Thoracic aorta (tissue), 2 donors: Measurements from ENCODE around the gene CTSE. TPM values are rescaled to one million over a fixed set of nuclear protein-coding genes. Genes with fewer than 3 reads are reported as not detected.

Experiments used
- ATAC-seq: fragments of 150-250 bp; one replicate; pipeline ENCODE4 v1.8.0; 2017; ENCODE audit warnings: low read depth; ENCODE audit not compliant: insufficient number of reproducible peaks, low FRiP score
- DNase-seq: peaks from one replicate; pipeline ENCODE4 v3.0.0-alpha.2; 2020; ENCODE audit warnings: low spot score
- H3K27ac ChIP-seq, 2 donors: fragments of 200-600 bp; sonication (generic); 1 replicate in 1 of 2; 2 replicates in 1 of 2; pipeline ENCODE4 v1.5.1; 2016; ENCODE audit warnings: mild to moderate bottlenecking in 2 of 2, moderate library complexity in 2 of 2
- H3K27me3 ChIP-seq: fragments of 200-600 bp; sonication (generic); replicated peaks from 2 replicates; pipeline ENCODE4 v1.6.0; 2016; ENCODE audit warnings: mild to moderate bottlenecking; ENCODE audit not compliant: insufficient read depth
- H3K36me3 ChIP-seq: fragments of 200-600 bp; sonication (generic); one replicate; pipeline ENCODE4 v1.5.1; 2016
- H3K4me1 ChIP-seq, 2 donors: fragments of 200-600 bp; sonication (generic); 1 replicate in 1 of 2; 2 replicates in 1 of 2; pipeline versions ENCODE4 v1.5.1 to v1.6.0; 2016; ENCODE audit warnings: low read depth in 2 of 2, mild to moderate bottlenecking in 1 of 2; ENCODE audit not compliant: control insufficient read depth in 1 of 2
- H3K4me3 ChIP-seq: fragments of 200-600 bp; sonication (generic); 2 replicates; pipeline ENCODE4 v1.5.1; 2016; ENCODE audit warnings: mild to moderate bottlenecking
- H3K9me3 ChIP-seq: fragments of 200-600 bp; sonication (generic); 2 replicates; pipeline ENCODE4 v1.5.1; 2016
- total RNA-seq, 2 donors: library from RNA; depleted of rRNA; stranded (reverse); fragments of >200 nt; gene quantifications; one replicate each; pipeline versions ENCODE4 v1.1.0 to v1.2.3, GENCODE V29; 2016
- TF ChIP-seq, protein P1 (sequence below): fragments of 200-600 bp; sonication (generic); IDR thresholded peaks from one replicate; pipeline ENCODE4 v1.5.1; 2019; ENCODE audit warnings: antibody characterized with exemption

CTSE gene
- total RNA-seq, 2 donors from 2014 or later: 22.2 TPM; not detected in 1

DNA sequence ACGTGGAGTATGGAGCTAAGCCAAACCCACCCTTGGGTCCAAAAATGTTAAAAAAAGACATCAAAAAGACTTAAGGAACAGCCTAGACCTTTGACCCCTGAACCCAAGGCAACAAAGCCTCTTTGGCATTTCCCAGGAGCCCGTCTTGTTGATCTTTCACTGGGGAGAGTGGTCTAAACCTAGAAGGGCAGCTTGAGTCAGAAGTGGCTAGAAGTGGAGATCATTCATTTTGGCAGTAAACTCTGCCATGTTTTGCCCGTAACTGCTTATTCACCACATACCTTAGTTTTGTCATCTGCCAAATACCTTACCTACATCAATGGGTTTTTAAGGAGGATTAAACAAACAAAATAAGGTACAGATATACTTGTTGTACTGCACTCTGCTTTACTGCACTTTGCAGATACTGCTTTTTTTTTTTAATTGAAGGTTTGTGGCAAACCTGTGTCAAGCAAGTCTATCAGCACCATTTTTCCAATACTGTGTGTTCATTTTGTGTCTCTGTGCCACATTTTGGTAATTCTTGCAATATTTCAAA lies 1.7 kb upstream of the CTSE start:
- ATAC-seq: no peak

DNA sequence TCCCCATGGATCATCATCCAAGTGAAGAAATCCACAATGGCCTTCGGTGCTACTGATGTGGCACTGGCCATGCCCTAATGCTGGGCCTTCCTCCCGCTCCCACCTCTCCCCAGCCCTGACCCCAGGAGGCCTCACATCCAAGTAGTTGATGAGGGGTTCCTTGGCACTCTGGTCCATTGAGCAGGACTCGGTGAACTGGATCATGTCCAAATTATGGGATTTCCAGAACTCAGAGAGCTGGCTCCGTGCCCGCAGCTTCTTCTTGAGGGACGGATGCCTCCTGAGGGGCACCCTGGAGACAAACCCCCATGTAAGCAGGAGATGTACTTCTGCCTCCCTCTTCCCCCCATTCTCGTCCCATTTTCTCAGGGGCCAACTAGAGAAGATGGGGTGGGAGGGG lies 929 bp downstream of the CTSE start:
- H3K36me3 ChIP-seq: no peaks in the 10 kb centered on the region
- TF ChIP-seq, protein P1, sequence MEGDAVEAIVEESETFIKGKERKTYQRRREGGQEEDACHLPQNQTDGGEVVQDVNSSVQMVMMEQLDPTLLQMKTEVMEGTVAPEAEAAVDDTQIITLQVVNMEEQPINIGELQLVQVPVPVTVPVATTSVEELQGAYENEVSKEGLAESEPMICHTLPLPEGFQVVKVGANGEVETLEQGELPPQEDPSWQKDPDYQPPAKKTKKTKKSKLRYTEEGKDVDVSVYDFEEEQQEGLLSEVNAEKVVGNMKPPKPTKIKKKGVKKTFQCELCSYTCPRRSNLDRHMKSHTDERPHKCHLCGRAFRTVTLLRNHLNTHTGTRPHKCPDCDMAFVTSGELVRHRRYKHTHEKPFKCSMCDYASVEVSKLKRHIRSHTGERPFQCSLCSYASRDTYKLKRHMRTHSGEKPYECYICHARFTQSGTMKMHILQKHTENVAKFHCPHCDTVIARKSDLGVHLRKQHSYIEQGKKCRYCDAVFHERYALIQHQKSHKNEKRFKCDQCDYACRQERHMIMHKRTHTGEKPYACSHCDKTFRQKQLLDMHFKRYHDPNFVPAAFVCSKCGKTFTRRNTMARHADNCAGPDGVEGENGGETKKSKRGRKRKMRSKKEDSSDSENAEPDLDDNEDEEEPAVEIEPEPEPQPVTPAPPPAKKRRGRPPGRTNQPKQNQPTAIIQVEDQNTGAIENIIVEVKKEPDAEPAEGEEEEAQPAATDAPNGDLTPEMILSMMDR: no peak

More for the DNA sequence above, 1.7 kb upstream of the CTSE start:
- no peak for DNase-seq
- no peak overlapping the region for H3K27ac ChIP-seq
- H3K27me3 ChIP-seq: no peaks in the 10 kb centered on the region
- H3K9me3 ChIP-seq: no peaks in the 10 kb centered on the region
- no peaks in the 10 kb centered on the region for H3K4me1 ChIP-seq
- H3K36me3 ChIP-seq: no peaks in the 10 kb centered on the region
- H3K4me3 ChIP-seq: no peak overlapping the region
- TF ChIP-seq, protein P1: no peak

DNA sequence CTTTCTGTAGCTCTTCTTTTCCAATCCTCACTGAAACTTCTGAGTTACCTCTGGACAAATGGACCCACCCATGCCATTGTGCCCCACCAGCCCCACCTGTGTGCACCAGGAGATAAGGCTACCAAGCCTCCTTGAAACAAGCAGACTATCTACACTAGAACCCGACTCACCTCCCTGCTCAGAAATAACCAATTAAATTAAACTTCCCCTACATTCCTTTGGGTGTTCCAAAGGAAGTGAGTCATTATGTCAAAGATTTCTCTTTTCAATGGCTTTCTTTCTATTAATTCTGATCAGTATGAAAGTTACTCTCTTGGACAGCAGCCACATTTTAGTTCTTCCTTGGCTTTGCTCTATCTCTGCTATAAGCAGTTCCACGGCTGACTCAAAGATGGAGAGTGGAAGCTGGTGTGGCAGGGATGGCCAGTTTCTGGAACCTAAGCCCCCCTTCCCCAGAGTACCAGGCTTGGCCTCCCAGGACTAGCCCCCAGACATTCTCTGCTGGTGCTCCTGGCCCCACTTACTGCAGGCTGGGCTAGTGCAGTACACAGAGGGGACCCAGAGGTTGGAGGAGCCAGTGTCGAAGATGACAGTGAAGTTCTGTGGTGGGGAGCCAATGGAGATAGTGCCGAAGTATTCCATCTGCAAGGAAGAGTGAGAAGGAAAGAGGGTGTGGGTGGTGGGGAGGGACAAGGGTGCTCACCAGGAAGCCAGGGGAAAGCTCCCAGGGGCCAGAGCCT lies 1.9 kb downstream of the CTSE start:
- DNase-seq (no peak), ATAC-seq (no peak)
- TF ChIP-seq, protein P1: no peak
- Histone ChIP-seq H3K36me3 (no peaks in the 10 kb centered on the region), H3K4me1 (no peaks in the 10 kb centered on the region), H3K4me3 (no peak overlapping the region), H3K9me3 (no peaks in the 10 kb centered on the region), H3K27ac (no peak overlapping the region), H3K27me3 (no peaks in the 10 kb centered on the region)

More for the DNA sequence above, 929 bp downstream of the CTSE start:
- ATAC-seq (no peak), DNase-seq (no peak)
- Histone ChIP-seq H3K27me3 (no peaks in the 10 kb centered on the region), H3K4me3 (no peak overlapping the region), H3K4me1 (no peaks in the 10 kb centered on the region), H3K27ac (no peak overlapping the region), H3K9me3 (no peaks in the 10 kb centered on the region)

DNA sequence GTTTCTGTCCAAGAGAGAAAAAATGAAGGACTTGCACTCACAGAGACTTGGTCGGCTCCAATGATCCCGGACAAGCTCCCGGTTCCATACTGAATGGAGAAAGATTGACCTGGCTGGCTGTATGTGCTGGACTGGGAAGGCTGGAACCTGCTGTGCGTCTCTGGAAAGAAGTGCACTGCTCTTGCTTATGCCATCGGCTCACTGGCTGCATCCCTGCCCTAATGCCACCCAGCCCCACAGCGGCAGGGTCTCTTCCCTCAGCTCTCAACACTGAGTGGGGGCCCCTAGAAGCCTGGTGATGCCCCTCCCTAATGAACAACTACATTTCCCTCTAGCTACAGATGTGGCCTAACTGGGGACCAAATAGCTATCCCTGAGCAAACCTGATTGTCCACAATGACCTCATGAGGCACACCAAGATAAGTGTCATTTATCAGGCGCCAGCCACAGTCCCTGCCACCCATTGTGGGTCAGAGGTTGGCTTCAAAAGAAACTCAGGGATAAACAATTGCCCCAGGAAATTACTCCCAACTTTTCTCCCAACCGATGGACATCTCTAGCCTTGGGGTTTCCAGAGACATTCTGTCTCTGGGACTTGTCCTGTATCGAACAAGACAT lies 2.6 kb downstream of the CTSE start:
- ATAC-seq (no peak), DNase-seq (no peak)
- Histone ChIP-seq H3K4me1 (no peaks in the 10 kb centered on the region), H3K4me3 (no peak overlapping the region), H3K27me3 (no peaks in the 10 kb centered on the region), H3K9me3 (no peaks in the 10 kb centered on the region), H3K27ac (no peak overlapping the region), H3K36me3 (no peaks in the 10 kb centered on the region)
- TF ChIP-seq, protein P1: no peak

DNA sequence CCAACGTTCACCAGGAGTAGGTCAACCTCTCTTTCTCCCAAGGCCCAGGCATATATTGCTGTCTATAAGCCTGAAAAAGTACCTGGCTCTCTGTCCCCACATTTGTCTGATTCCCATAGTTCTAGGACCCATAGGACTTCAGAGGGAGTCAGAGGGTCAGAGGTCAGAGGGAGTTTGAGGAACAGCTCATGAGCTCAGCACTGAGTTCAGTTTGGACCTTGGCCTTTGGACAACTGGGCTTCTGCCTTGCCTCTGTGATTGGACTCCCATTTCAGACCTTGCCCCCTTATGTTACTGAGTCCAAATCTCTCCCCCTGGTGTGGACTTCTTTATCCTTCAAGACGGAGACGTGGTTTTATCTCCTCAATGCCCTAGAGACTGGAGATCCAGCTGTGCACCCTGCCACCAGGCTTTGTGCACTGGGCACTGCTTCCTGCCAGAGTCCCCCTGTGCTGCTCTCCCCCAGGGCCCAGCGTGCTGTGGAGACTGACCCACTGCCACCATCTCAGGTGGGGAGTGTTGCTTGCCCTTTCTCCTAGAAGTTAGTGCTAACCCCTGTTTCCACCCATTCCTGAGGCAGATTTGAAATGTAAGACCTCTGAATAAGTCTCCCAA lies 3.2 kb downstream of the CTSE start:
- no peak for DNase-seq

More for the DNA sequence above, 3.2 kb downstream of the CTSE start:
- Histone ChIP-seq H3K36me3 (no peaks in the 10 kb centered on the region), H3K4me3 (no peak overlapping the region), H3K27ac (no peak overlapping the region), H3K27me3 (no peaks in the 10 kb centered on the region), H3K4me1 (no peaks in the 10 kb centered on the region), H3K9me3 (no peaks in the 10 kb centered on the region)
- ATAC-seq: no peak
- TF ChIP-seq, protein P1: no peak
